HepG2 (cell line): ENCODE measurements around the gene SLC26A5. TPM values are rescaled to one million over a fixed set of nuclear protein-coding genes. Genes with fewer than 3 reads are reported as not detected.

Source experiments
- EED ChIP-seq: sonication (generic); formaldehyde crosslinking; IDR thresholded peaks from 2 replicates; pipeline ENCODE4 v1.5.0; 2020; ENCODE audit warnings: mild to moderate bottlenecking, missing genetic modification reagents
- HOXA7 ChIP-seq: sonication (generic); formaldehyde crosslinking; IDR thresholded peaks from 2 replicates; pipeline ENCODE4 v1.8.1; 2022; ENCODE audit warnings: mild to moderate bottlenecking, missing genetic modification reagents, moderate library complexity
- HOXA9 ChIP-seq: sonication (generic); formaldehyde crosslinking; IDR thresholded peaks from 2 replicates; pipeline ENCODE4 v1.8.1; 2022; ENCODE audit warnings: missing genetic modification reagents, mild to moderate bottlenecking, moderate library complexity, borderline replicate concordance
- MBD4 ChIP-seq: IDR thresholded peaks from 2 replicates; pipeline ENCODE4 v1.6.1; 2012; ENCODE audit warnings: low read length, inconsistent platforms, borderline replicate concordance
- MED1 ChIP-seq: sonication (generic); formaldehyde crosslinking; IDR thresholded peaks from 2 replicates; pipeline ENCODE4 v1.4.0; 2020; ENCODE audit warnings: missing genetic modification reagents
- NR2F6 ChIP-seq, 2 experiments: IDR thresholded peaks; 2 replicates each; pipeline ENCODE4 v1.6.1; 2016; ENCODE audit warnings: antibody characterized with exemption in 1 of 2, mild to moderate bottlenecking in 1 of 2
- PBX2 ChIP-seq: IDR thresholded peaks from 2 replicates; pipeline ENCODE4 v1.6.1; 2016; ENCODE audit warnings: control low read depth
- RBAK ChIP-seq: sonication (generic); formaldehyde crosslinking; IDR thresholded peaks from 2 replicates; pipeline ENCODE4 v1.5.1; 2020; ENCODE audit warnings: mild to moderate bottlenecking, missing genetic modification reagents
- REST ChIP-seq, 2 experiments: IDR thresholded peaks; 2 replicates each; pipeline ENCODE4 v1.6.1; 2011 to 2012; ENCODE audit warnings: low read length in 2 of 2, borderline replicate concordance in 1 of 2, low read depth in 1 of 2, mild to moderate bottlenecking in 1 of 2, moderate library complexity in 1 of 2
- REXO4 ChIP-seq: sonication (generic); formaldehyde crosslinking; IDR thresholded peaks from 2 replicates; pipeline ENCODE4 v1.8.0; 2022; ENCODE audit warnings: missing genetic modification reagents, mild to moderate bottlenecking, borderline replicate concordance
- SKI ChIP-seq: fragments of 450-650 bp; IDR thresholded peaks from one replicate; pipeline ENCODE4 v1.6.1; 2018; ENCODE audit warnings: mild to moderate bottlenecking; ENCODE audit not compliant: partially characterized antibody
- TBP ChIP-seq: sonication (generic); formaldehyde crosslinking; IDR thresholded peaks from 2 replicates; pipeline ENCODE4 v1.5.0; 2020; ENCODE audit warnings: missing genetic modification reagents
- TCF12 ChIP-seq, 2 experiments: fragments of 450-650 bp in 1 of 2; sonication (generic) in 1 of 2; formaldehyde crosslinking in 1 of 2; IDR thresholded peaks; 2 replicates each; pipeline versions ENCODE4 v1.6.1 to v1.8.0; 2017 to 2022; ENCODE audit warnings: antibody characterized with exemption in 1 of 2, mild to moderate bottlenecking in 1 of 2, missing genetic modification reagents in 1 of 2, moderate library complexity in 1 of 2
- TEAD3 ChIP-seq: optimal IDR thresholded peaks from 2 replicates; pipeline ENCODE3; 2016; ENCODE audit warnings: borderline replicate concordance
- TRIM22 ChIP-seq: fragments of 450-650 bp; IDR thresholded peaks from 2 replicates; pipeline ENCODE4 v1.6.1; 2017
- U2AF2 ChIP-seq: fragments of 200-400 bp; formaldehyde crosslinking; IDR thresholded peaks from 2 replicates; pipeline ENCODE4 v1.6.1; 2017; ENCODE audit warnings: low read depth, mild to moderate bottlenecking, low read length
- ZFP36L1 ChIP-seq: sonication (generic); formaldehyde crosslinking; IDR thresholded peaks from 2 replicates; pipeline ENCODE4 v1.8.0; 2022; ENCODE audit warnings: mild to moderate bottlenecking, missing genetic modification reagents, moderate library complexity
- ZNF510 ChIP-seq: sonication (generic); formaldehyde crosslinking; IDR thresholded peaks from 2 replicates; pipeline ENCODE4 v1.4.0; 2020; ENCODE audit warnings: low read depth, mild to moderate bottlenecking, missing genetic modification reagents
- ZNF672 ChIP-seq: sonication (generic); formaldehyde crosslinking; IDR thresholded peaks from 2 replicates; pipeline ENCODE4 v1.8.1; 2022; ENCODE audit warnings: missing genetic modification reagents
- ZSCAN25 ChIP-seq: sonication (generic); formaldehyde crosslinking; IDR thresholded peaks from 2 replicates; pipeline ENCODE4 v1.8.0; 2022; ENCODE audit warnings: mild to moderate bottlenecking, missing genetic modification reagents
- polyA plus RNA-seq, 8 experiments: library from polyadenylated mRNA; depleted of rRNA in 3 of 8; stranded (reverse) in 7 of 8; unstranded in 1 of 8; fragments of >200 nt; fragmentation: Illumina TruSeq in 4 of 8; extraction: Trizol in 4 of 8; gene quantifications; 2 replicates each; pipeline versions ENCODE4 v1.2.1 to v1.2.3, GENCODE V29; 2011 to 2016; ENCODE audit warnings: low read depth in 4 of 8, missing spikeins in 1 of 8, mixed read lengths in 1 of 8; ENCODE audit not compliant: insufficient read depth in 1 of 8
- total RNA-seq, 5 experiments: library from RNA; depleted of rRNA; stranded (reverse); fragments of >200 nt; fragmentation: Illumina TruSeq; extraction: Trizol; gene quantifications; 2 replicates each; pipeline ENCODE4 v1.2.3, GENCODE V29; 2016; ENCODE audit warnings: low read depth in 1 of 5
- TF ChIP-seq, protein P1 (sequence below): sonication (generic); formaldehyde crosslinking; IDR thresholded peaks from 2 replicates; pipeline ENCODE4 v1.4.0; 2020; ENCODE audit warnings: missing genetic modification reagents
- TF ChIP-seq, protein P2 (sequence below): sonication (generic); formaldehyde crosslinking; IDR thresholded peaks from 2 replicates; pipeline ENCODE4 v1.5.0; 2020; ENCODE audit warnings: mild to moderate bottlenecking, missing genetic modification reagents

Gene SLC26A5
- total and polyA plus RNA-seq, 2 of the 13 experiments (the other 11 are each of a cell fraction or from before 2014, with no cell fraction given) = 0.08 to 0.11 TPM

DNA sequence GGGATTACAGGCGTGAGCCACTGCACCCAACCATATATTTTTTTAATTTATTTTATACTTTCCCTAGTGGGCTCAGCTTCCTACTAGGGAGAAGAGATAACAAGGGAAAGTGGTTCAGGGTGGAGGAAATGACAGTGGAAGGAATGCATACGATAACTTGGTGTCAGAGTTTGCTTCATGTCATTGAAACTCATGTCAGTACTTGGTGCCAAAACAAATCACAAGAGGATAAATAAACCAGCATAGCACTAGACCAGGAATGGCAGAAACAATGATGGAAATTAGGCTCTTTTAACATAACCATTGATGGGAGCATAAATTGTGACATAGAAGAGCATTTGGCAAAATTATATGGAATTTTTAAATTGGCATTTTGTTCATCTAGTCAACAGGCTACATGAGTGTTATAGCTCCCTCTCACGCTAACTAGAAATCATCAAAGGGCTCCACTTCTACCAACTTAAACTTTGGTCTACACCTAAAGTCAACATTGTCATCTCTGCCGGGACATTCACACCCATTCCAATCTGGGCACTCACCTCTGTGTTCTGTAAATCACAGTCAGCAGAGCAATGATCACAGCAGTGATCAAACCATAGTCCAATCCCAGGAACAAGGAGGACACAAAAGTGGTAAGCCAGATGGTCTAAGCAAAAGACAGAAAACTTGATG is 57.4 kb downstream of the SLC26A5 start (continued):
- TF ChIP-seq EED (CRISPR knock-in tag) (no peak), REST (IDR thresholded peaks at IDR 0.05; ENCODE audit: borderline replicate concordance in 1 of 2, low read depth in 1 of 2, low read length in 2 of 2) (no peak), TBP (CRISPR knock-in tag) (no peak), U2AF2 (no peak), ZFP36L1 (CRISPR knock-in tag) (no peak), ZNF672 (CRISPR knock-in tag) (no peak), ZNF510 (no peak), SKI (peak; percentile 42), MBD4 (no peak), HOXA7 (CRISPR knock-in tag) (no peak), PBX2 (CRISPR knock-in tag) (no peak), TRIM22 (no peak), RBAK (CRISPR knock-in tag) (no peak), MED1 (peak; percentile 63; the same call in 1 of the 2 replicates), NR2F6 (IDR thresholded peaks at IDR 0.05) (0 out of 2 replicates have a peak, but pooled peaks have one; percentile 7), NR2F6 (CRISPR knock-in tag; IDR thresholded peaks at IDR 0.05) (peak; percentile 55), ZSCAN25 (CRISPR knock-in tag) (no peak), REXO4 (CRISPR knock-in tag) (no peak), HOXA9 (CRISPR knock-in tag) (no peak), TEAD3 (CRISPR knock-in tag) (peak; percentile 70), TCF12 (IDR thresholded peaks at IDR 0.05) (no peak), TCF12 (CRISPR knock-in tag; IDR thresholded peaks at IDR 0.05) (no peak)
- TF ChIP-seq, protein P1, sequence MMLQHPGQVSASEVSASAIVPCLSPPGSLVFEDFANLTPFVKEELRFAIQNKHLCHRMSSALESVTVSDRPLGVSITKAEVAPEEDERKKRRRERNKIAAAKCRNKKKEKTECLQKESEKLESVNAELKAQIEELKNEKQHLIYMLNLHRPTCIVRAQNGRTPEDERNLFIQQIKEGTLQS (CRISPR knock-in tag) = no peak
- TF ChIP-seq, protein P2, sequence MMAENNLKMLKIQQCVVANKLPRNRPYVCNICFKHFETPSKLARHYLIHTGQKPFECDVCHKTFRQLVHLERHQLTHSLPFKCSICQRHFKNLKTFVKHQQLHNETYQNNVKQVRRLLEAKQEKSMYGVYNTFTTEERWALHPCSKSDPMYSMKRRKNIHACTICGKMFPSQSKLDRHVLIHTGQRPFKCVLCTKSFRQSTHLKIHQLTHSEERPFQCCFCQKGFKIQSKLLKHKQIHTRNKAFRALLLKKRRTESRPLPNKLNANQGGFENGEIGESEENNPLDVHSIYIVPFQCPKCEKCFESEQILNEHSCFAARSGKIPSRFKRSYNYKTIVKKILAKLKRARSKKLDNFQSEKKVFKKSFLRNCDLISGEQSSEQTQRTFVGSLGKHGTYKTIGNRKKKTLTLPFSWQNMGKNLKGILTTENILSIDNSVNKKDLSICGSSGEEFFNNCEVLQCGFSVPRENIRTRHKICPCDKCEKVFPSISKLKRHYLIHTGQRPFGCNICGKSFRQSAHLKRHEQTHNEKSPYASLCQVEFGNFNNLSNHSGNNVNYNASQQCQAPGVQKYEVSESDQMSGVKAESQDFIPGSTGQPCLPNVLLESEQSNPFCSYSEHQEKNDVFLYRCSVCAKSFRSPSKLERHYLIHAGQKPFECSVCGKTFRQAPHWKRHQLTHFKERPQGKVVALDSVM (CRISPR knock-in tag) = no peak
